Measurements from ENCODE around the gene AMELX.

- TF ChIP-seq NFIC (IDR thresholded peaks at IDR 0.05) (no peak), CEBPB (IDR thresholded peaks at IDR 0.05) (no peak), YY1 (IDR thresholded peaks at IDR 0.05; ENCODE audit: low read depth) (no peak), TCF12 (IDR thresholded peaks at IDR 0.05; ENCODE audit: low read depth) (no peak), ZBTB7A (IDR thresholded peaks at IDR 0.05; ENCODE audit: low read depth) (no peak), CREB1 (IDR thresholded peaks at IDR 0.05; ENCODE audit: low read depth) (no peak), TAF1 (IDR thresholded peaks at IDR 0.05; ENCODE audit: low read depth) (no peak)
- TF ChIP-seq, protein P1, sequence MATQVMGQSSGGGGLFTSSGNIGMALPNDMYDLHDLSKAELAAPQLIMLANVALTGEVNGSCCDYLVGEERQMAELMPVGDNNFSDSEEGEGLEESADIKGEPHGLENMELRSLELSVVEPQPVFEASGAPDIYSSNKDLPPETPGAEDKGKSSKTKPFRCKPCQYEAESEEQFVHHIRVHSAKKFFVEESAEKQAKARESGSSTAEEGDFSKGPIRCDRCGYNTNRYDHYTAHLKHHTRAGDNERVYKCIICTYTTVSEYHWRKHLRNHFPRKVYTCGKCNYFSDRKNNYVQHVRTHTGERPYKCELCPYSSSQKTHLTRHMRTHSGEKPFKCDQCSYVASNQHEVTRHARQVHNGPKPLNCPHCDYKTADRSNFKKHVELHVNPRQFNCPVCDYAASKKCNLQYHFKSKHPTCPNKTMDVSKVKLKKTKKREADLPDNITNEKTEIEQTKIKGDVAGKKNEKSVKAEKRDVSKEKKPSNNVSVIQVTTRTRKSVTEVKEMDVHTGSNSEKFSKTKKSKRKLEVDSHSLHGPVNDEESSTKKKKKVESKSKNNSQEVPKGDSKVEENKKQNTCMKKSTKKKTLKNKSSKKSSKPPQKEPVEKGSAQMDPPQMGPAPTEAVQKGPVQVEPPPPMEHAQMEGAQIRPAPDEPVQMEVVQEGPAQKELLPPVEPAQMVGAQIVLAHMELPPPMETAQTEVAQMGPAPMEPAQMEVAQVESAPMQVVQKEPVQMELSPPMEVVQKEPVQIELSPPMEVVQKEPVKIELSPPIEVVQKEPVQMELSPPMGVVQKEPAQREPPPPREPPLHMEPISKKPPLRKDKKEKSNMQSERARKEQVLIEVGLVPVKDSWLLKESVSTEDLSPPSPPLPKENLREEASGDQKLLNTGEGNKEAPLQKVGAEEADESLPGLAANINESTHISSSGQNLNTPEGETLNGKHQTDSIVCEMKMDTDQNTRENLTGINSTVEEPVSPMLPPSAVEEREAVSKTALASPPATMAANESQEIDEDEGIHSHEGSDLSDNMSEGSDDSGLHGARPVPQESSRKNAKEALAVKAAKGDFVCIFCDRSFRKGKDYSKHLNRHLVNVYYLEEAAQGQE (IDR thresholded peaks at IDR 0.05; ENCODE audit: low read depth): no peak
Observed at GRCh38 chrX:11346121-11346682, 53.0 kb downstream of the AMELX start.

Data from Ishikawa (cell line).